ENCODE data around the gene PTGR3.

DNA sequence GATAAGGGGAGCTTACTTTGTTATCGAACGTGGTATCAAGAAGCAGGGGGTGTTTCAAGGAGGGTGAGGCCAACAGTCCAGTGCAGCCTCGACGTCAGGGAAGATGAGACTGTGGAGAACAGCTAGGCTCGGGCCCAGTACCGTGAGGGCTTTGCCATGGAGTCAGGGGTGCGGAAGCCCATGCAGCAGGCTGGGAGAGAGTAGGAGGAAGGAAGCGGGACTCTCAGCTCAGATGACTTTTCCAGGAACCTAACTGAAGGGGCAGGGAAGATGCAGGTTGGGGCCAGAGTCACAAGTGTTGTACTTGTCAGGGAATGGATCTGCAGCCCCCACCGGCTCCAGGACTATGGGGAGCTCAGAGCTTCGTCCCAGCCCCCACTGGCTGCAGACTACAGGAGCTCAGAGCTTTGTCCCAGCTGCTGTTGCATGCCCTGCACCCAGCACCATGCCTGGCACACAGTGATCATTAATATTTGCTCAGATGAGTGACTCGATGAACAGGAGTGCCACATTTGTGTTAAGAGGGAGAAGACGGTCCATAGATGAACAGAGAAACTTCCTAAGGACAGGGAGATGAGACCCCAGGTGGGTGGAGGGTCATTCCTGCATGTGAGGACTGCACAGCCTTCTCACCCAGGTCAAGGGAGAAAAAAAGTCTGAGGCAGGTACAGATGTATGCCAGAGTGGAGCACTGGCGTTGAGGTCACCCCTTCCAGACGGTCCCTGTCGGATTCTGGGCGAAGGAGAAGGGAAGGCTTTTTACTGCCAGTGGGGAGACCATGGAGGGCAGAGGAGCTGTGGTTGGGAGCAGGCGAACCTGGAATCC is 36.4 kb downstream of the PTGR3 start:
- TF ChIP-seq EZH2 (IDR thresholded peaks at IDR 0.05; ENCODE audit: low read length, unreplicated experiment): no peak
- TF ChIP-seq, protein P1, sequence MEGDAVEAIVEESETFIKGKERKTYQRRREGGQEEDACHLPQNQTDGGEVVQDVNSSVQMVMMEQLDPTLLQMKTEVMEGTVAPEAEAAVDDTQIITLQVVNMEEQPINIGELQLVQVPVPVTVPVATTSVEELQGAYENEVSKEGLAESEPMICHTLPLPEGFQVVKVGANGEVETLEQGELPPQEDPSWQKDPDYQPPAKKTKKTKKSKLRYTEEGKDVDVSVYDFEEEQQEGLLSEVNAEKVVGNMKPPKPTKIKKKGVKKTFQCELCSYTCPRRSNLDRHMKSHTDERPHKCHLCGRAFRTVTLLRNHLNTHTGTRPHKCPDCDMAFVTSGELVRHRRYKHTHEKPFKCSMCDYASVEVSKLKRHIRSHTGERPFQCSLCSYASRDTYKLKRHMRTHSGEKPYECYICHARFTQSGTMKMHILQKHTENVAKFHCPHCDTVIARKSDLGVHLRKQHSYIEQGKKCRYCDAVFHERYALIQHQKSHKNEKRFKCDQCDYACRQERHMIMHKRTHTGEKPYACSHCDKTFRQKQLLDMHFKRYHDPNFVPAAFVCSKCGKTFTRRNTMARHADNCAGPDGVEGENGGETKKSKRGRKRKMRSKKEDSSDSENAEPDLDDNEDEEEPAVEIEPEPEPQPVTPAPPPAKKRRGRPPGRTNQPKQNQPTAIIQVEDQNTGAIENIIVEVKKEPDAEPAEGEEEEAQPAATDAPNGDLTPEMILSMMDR (conservative IDR thresholded peaks at IDR 0.05; ENCODE audit: low read depth, low read length): no peak
